Trophoblast cell (in vitro differentiated cells and primary cell): ENCODE data around the gene CYP46A1.

Source experiments
- DNase-seq, 2 donors: peaks; one replicate each; pipeline ENCODE4 v3.0.0-alpha.2; 2016
- H2AFZ ChIP-seq: 2 replicates; pipeline ENCODE4 v1.6.1; 2013; ENCODE audit warnings: low read length, moderate library complexity, mild to moderate bottlenecking; ENCODE audit not compliant: insufficient read depth, poor library complexity
- H2AK5ac ChIP-seq: 2 replicates; pipeline ENCODE4 v1.6.1; 2013; ENCODE audit warnings: mild to moderate bottlenecking, low read length
- H2BK120ac ChIP-seq: 2 replicates; pipeline ENCODE4 v1.6.1; 2013; ENCODE audit warnings: low read length, mild to moderate bottlenecking, moderate library complexity; ENCODE audit not compliant: insufficient read depth, poor library complexity
- H2BK12ac ChIP-seq: 2 replicates; pipeline ENCODE4 v1.6.1; 2013; ENCODE audit warnings: mild to moderate bottlenecking, low read length, moderate library complexity
- H2BK5ac ChIP-seq: 2 replicates; pipeline ENCODE4 v1.6.1; 2013; ENCODE audit warnings: low read length, low read depth, moderate library complexity, mild to moderate bottlenecking; ENCODE audit not compliant: poor library complexity
- H3K14ac ChIP-seq: 2 replicates; pipeline ENCODE4 v1.6.1; 2013; ENCODE audit warnings: mild to moderate bottlenecking, low read length
- H3K18ac ChIP-seq: 2 replicates; pipeline ENCODE4 v1.6.1; 2013; ENCODE audit warnings: mild to moderate bottlenecking, low read length
- H3K23ac ChIP-seq: 2 replicates; pipeline ENCODE4 v1.6.1; 2013; ENCODE audit warnings: low read length
- H3K27ac ChIP-seq: 2 replicates; pipeline ENCODE4 v1.5.1; 2013; ENCODE audit warnings: low read depth, mild to moderate bottlenecking, inconsistent platforms, low read length, moderate library complexity
- H3K27me3 ChIP-seq: 2 replicates; pipeline ENCODE4 v1.6.1; 2013; ENCODE audit warnings: inconsistent platforms, mild to moderate bottlenecking, low read length, moderate library complexity; ENCODE audit not compliant: insufficient read depth
- H3K36me3 ChIP-seq, 2 experiments: 1 replicate in 1 of 2; 2 replicates in 1 of 2; pipeline ENCODE4 v1.6.1; 2013; ENCODE audit warnings: low read length in 2 of 2, mild to moderate bottlenecking in 2 of 2, moderate library complexity in 1 of 2; ENCODE audit not compliant: insufficient read depth in 2 of 2, control insufficient read depth in 1 of 2
- H3K4ac ChIP-seq: 2 replicates; pipeline ENCODE4 v1.6.1; 2013; ENCODE audit warnings: low read depth, mild to moderate bottlenecking, low read length, moderate library complexity
- H3K4me1 ChIP-seq, 2 experiments: 1 replicate in 1 of 2; 2 replicates in 1 of 2; pipeline ENCODE4 v1.6.1; 2013; ENCODE audit warnings: low read length in 2 of 2, mild to moderate bottlenecking in 2 of 2, moderate library complexity in 1 of 2; ENCODE audit not compliant: insufficient read depth in 2 of 2, control insufficient read depth in 1 of 2
- H3K4me2 ChIP-seq: 2 replicates; pipeline ENCODE4 v1.6.1; 2013; ENCODE audit warnings: inconsistent platforms, mild to moderate bottlenecking, low read length, moderate library complexity
- H3K4me3 ChIP-seq: 2 replicates; pipeline ENCODE4 v1.5.1; 2013; ENCODE audit warnings: mild to moderate bottlenecking, low read depth, low read length, inconsistent platforms
- H3K79me1 ChIP-seq: one replicate; pipeline ENCODE4 v1.6.1; 2013; ENCODE audit warnings: low read length
- H3K79me2 ChIP-seq: 2 replicates; pipeline ENCODE4 v1.6.1; 2013; ENCODE audit warnings: low read length, mild to moderate bottlenecking; ENCODE audit not compliant: control insufficient read depth, insufficient read depth, poor library complexity
- H3K9ac ChIP-seq: 2 replicates; pipeline ENCODE4 v1.6.1; 2013; ENCODE audit warnings: mild to moderate bottlenecking, low read length
- H3K9me3 ChIP-seq: 2 replicates; pipeline ENCODE4 v1.6.1; 2013; ENCODE audit warnings: low read depth, mild to moderate bottlenecking, control low read depth, inconsistent platforms, low read length; ENCODE audit not compliant: insufficient read depth
- H4K12ac ChIP-seq: 2 replicates; pipeline ENCODE4 v1.6.1; 2013; ENCODE audit warnings: low read depth, mild to moderate bottlenecking, low read length, moderate library complexity
- H4K8ac ChIP-seq: 2 replicates; pipeline ENCODE4 v1.6.1; 2013; ENCODE audit warnings: low read depth, mild to moderate bottlenecking, low read length, moderate library complexity
- H4K91ac ChIP-seq: one replicate; pipeline ENCODE4 v1.6.1; 2013; ENCODE audit warnings: low read depth, mild to moderate bottlenecking, low read length, moderate library complexity
- WGBS: extraction: QIAGEN DNeasy Blood & Tissue Kit; methylation state at CpG from one replicate; pipeline ENCODE4 v1.1.7; 2013; ENCODE audit warnings: missing lambda C conversion rate; ENCODE audit not compliant: insufficient read length, insufficient coverage; ENCODE audit errors: extremely low coverage; 5-methylcytosine and 5-hydroxymethylcytosine counted together

Gene CYP46A1

GRCh38 chr14:99747582-99748330 is 63.7 kb downstream of the CYP46A1 start:
- Histone ChIP-seq H3K79me1 (no peaks in the 10 kb centered on the region), H3K9ac (no peak overlapping the region), H3K14ac (no peak overlapping the region), H3K4ac (no peak overlapping the region), H3K36me3 (no peaks in the 10 kb centered on the region), H3K27ac (no peak overlapping the region), H3K23ac (no peak overlapping the region), H3K79me2 (no peaks in the 10 kb centered on the region), H3K4me2 (no peak overlapping the region), H2BK12ac (no peak overlapping the region), H2AFZ (no peak overlapping the region), H3K4me3 (no peak overlapping the region), H2BK120ac (no peak overlapping the region), H3K27me3 (no peaks in the 10 kb centered on the region), H3K18ac (no peak overlapping the region), H3K9me3 (no peaks in the 10 kb centered on the region), H4K12ac (no peak overlapping the region), H3K4me1 (peaks cover 6 to 12% of the 10 kb centered on the region in 2 experiments), H2BK5ac (no peak overlapping the region), H2AK5ac (no peak overlapping the region), H4K8ac (no peak overlapping the region), H4K91ac (no peak overlapping the region)
- WGBS: no CpG with 5 or more reads among the region's 22 CpGs
- no peak for DNase-seq

DNA sequence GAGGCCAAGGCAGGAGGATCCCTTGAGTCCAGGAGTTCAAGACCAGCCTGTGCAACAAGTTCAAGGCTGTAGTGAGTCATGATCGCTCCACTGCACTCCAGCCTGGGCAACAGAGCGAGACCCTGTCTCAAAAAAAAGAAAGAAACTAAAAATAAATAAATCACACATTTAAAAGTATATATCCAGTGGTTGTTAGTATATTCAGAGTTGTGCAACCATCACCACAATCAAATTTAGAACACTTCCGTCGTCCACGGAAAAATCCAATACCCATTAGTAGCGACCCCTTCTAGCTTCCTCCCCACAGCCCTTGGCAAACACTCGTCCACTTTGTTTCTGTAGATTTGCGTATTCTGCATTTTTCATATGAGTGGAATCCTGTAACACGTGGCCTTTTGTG is 64.4 kb downstream of the CYP46A1 start:
- Histone ChIP-seq H3K4me2 (no peak overlapping the region), H4K8ac (no peak overlapping the region), H3K27me3 (no peaks in the 10 kb centered on the region), H3K4me1 (peaks cover 12 to 18% of the 10 kb centered on the region in 2 experiments), H3K9me3 (no peaks in the 10 kb centered on the region), H4K12ac (no peak overlapping the region), H3K18ac (no peak overlapping the region), H3K4ac (no peak overlapping the region), H3K79me2 (no peaks in the 10 kb centered on the region), H3K9ac (no peak overlapping the region), H2BK12ac (no peak overlapping the region), H3K36me3 (no peaks in the 10 kb centered on the region), H2BK5ac (no peak overlapping the region), H3K23ac (no peak overlapping the region), H3K27ac (no peak overlapping the region), H2BK120ac (no peak overlapping the region), H4K91ac (no peak overlapping the region), H2AFZ (no peak overlapping the region), H3K4me3 (no peak overlapping the region), H3K79me1 (peaks cover 3% of the 10 kb centered on the region), H3K14ac (no peak overlapping the region), H2AK5ac (no peak overlapping the region)
- DNase-seq: no peak
- WGBS: no CpG with 5 or more reads among the region's 9 CpGs

GRCh38 chr14:99749142-99749541 is 65.0 kb downstream of the CYP46A1 start:
- H3K27ac ChIP-seq: no peak overlapping the region
- no peak overlapping the region for H2BK5ac ChIP-seq
- DNase-seq: peak; percentile 54 to 70
- WGBS: no CpG with 5 or more reads among the region's 13 CpGs
- no peaks in the 10 kb centered on the region for H3K27me3 ChIP-seq
- H2AK5ac ChIP-seq: no peak overlapping the region
- H3K4me3 ChIP-seq: no peak overlapping the region
- H3K18ac ChIP-seq: no peak overlapping the region
- no peak overlapping the region for H2BK120ac ChIP-seq
- no peak overlapping the region for H4K91ac ChIP-seq
- no peak overlapping the region for H4K12ac ChIP-seq
- H3K23ac ChIP-seq: no peak overlapping the region
- peaks cover 12 to 18% of the 10 kb centered on the region in 2 experiments for H3K4me1 ChIP-seq
- no peak overlapping the region for H2BK12ac ChIP-seq
- no peak overlapping the region for H3K4me2 ChIP-seq
- H3K79me2 ChIP-seq: no peaks in the 10 kb centered on the region
- H3K9me3 ChIP-seq: no peaks in the 10 kb centered on the region
- no peak overlapping the region for H3K9ac ChIP-seq
- H3K4ac ChIP-seq: no peak overlapping the region
- no peak overlapping the region for H2AFZ ChIP-seq
- no peaks in the 10 kb centered on the region for H3K36me3 ChIP-seq
- no peak overlapping the region for H3K14ac ChIP-seq
- peaks cover 3% of the 10 kb centered on the region for H3K79me1 ChIP-seq
- no peak overlapping the region for H4K8ac ChIP-seq

DNA sequence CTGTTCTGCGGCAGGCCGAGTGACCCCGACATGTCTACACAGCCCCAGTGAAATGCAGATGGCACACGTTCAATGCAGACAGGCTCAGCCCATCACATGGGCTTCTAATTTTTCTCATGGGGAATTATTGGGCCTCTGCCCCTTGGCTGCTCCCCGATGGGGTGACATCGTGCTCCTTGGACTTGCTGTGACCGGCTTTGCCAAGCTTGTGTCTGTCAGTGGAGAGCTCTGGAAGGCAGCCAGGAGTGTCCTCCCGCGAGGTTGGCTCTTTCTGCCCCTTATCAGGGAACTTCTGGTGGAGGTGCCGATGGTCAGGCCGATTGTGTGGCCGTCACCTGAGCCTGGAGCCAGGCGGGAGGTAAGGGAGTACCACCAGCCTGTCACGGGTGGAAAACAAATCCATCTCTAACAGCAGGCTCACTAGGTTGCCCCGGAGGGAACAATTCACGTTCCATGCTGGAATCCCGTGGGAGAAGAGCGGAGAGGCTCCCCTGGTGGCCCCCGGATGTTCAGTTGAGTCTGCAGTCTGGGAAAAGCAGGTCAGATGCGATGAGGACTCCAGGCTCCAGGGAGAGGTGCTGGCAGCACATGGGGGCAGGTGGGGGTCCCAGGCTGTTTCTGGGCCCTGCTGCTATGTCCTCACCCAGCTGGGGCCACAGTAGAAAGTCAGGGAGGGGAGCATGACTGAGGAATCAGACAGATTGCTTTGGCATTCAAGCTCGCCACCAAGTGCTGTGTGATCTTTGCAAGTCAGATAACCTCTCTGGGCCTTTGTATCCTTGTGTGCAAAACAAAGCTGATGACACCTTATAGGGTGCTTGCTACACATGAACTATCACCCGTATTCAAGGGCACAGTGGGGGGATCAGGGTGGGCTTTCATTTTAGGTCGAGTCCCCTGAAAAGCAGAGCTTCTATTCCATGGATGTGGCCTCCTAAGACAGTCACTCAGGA is 65.9 kb downstream of the CYP46A1 start:
- H2BK120ac ChIP-seq: no peak overlapping the region
- no peak for DNase-seq
- H4K8ac ChIP-seq: no peak overlapping the region
- H2BK12ac ChIP-seq: no peak overlapping the region
- H2AK5ac ChIP-seq: no peak overlapping the region
- no peak overlapping the region for H4K91ac ChIP-seq
- no peak overlapping the region for H4K12ac ChIP-seq
- H3K4me1 ChIP-seq: peaks cover 12 to 18% of the 10 kb centered on the region in 2 experiments
- H3K4ac ChIP-seq: no peak overlapping the region
- H3K27me3 ChIP-seq: no peaks in the 10 kb centered on the region
- H3K4me3 ChIP-seq: no peak overlapping the region
- H3K9me3 ChIP-seq: no peaks in the 10 kb centered on the region
- H3K4me2 ChIP-seq: no peak overlapping the region
- H3K9ac ChIP-seq: no peak overlapping the region
- peaks cover 3% of the 10 kb centered on the region for H3K79me1 ChIP-seq
- H3K27ac ChIP-seq: no peak overlapping the region
- H3K23ac ChIP-seq: no peak overlapping the region
- no peak overlapping the region for H2BK5ac ChIP-seq
- H3K79me2 ChIP-seq: no peaks in the 10 kb centered on the region
- H3K18ac ChIP-seq: no peak overlapping the region
- H2AFZ ChIP-seq: peak overlapping the region; percentile 39
- whole genome bisulfite sequencing: no CpG with 5 or more reads among the region's 23 CpGs
- no peak overlapping the region for H3K14ac ChIP-seq
- no peaks in the 10 kb centered on the region for H3K36me3 ChIP-seq
